GM21723 (cell line): ENCODE measurements around the gene SAPCD1.

Experiments
- ATAC-seq: cut with Tn5 transposase; IDR thresholded peaks from one replicate; pipeline ENCODE4 v1.9.1; 2021; ENCODE audit warnings: mild to moderate bottlenecking, moderate library complexity; ENCODE audit not compliant: unreplicated experiment

SAPCD1 gene

GRCh38 chr6:31762356-31762755 is at the start of gene SAPCD1:
SAPCD1 (plus strand) TSS chr6:31762656; CDS start chr6:31763055, 399 bp downstream.
- no peak for ATAC-seq

- no peak for ATAC-seq
Measured at GRCh38 chr6:31713465-31713864, 49.0 kb upstream of the SAPCD1 start.

GRCh38 chr6:31713991-31714684 is 48.3 kb upstream of the SAPCD1 start:
- no peak for ATAC-seq

DNA sequence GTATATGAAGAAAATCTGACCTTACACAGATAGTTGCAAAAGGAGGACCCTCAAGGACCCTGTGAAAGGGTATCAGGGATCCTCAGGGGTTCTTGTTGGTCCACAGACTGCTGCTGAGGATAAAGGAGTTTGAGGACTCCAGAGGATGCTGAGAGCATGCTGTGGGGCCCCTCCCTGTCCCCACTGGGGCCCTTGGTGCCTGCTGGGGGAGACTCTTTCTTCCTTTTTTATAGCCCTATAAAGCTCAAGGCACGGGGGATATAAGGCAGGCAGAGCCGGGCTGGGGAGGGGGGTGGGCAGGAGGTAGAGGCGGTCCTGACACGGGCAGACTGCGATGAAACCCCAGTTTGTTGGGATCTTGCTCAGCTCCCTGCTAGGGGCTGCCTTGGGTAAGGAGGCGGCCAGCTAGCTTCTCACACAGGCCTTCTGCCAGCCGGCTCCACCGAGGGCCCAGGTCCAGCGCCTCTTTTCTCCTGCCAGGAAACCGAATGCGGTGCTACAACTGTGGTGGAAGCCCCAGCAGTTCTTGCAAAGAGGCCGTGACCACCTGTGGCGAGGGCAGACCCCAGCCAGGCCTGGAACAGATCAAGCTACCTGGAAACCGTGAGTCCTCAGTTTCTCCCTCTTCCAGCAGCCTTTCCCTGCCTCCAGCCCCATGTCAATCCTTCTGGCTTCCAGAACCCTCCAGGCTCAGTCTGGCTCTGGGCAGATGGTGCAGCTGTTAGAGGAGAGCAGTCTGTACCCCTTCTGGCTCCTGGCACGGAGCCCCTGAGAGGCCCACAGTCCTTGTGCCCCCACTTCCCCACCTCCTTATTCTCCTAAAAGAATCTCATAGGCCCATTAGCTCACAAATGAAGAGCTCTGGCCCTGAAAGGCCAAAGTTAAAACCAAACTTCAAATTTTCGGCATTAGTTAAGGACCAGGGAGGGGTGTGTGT is 47.2 kb upstream of the SAPCD1 start, which contains the start of gene LY6G6D:
LY6G6D (plus strand) TSS at position 327 of the 937 bp plus-strand sequence; CDS start at position 335, 8 bp downstream.
- ATAC-seq: no peak

- ATAC-seq: no peak
Measured at GRCh38 chr6:31717499-31718222, 44.8 kb upstream of the SAPCD1 start.

- no peak for ATAC-seq
Measured at GRCh38 chr6:31718265-31718664, 44.2 kb upstream of the SAPCD1 start.

- no peak for ATAC-seq
Measured at GRCh38 chr6:31719001-31719400, 43.5 kb upstream of the SAPCD1 start.

GRCh38 chr6:31720196-31720770 is 42.2 kb upstream of the SAPCD1 start:
- ATAC-seq: no peak

DNA sequence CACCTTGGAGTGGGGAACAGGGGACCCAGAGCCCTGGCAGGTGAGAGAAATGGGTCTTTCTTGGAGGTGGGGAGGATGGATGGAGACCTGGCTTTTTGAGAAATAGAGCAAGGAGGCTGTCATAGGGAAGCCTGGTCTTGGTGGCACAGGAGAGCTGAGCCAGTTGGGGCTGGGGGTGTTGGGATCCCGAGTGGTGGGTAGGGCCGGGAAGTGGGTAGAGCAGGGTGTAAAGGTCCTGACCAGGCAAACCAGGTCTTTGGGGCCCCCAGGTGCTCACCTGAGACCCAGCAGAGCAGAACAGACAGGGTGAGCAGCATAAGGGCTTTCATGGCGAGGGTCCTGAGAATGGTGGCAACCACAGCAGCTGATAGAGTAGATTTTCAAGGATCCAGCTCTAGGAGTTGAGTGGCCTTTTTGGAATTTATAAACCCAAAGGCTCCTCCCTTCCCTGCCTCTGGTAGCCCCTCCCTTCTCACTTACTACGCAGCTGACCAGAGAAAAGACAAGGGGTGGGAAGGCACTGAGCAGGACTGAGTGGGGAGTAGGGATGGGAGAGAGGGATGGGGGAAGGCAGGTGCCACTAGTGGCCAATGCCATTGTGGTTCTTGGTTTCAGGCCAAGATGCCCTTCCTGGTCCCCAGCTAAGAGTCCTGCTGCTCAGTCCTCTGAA is 41.0 kb upstream of the SAPCD1 start, which contains the start of gene LY6G6C:
LY6G6C (minus strand) TSS at position 396 of the 670 bp plus-strand sequence; CDS start at position 329, 67 bp downstream.
- ATAC-seq: no peak

- no peak for ATAC-seq
Measured at GRCh38 chr6:31722173-31722572, 40.3 kb upstream of the SAPCD1 start.

- no peak for ATAC-seq
Measured at GRCh38 chr6:31723245-31723979, 39.0 kb upstream of the SAPCD1 start, which contains the start of gene MPIG6B. MPIG6B (plus strand) TSS chr6:31723373; CDS start chr6:31723384, 11 bp downstream.

DNA sequence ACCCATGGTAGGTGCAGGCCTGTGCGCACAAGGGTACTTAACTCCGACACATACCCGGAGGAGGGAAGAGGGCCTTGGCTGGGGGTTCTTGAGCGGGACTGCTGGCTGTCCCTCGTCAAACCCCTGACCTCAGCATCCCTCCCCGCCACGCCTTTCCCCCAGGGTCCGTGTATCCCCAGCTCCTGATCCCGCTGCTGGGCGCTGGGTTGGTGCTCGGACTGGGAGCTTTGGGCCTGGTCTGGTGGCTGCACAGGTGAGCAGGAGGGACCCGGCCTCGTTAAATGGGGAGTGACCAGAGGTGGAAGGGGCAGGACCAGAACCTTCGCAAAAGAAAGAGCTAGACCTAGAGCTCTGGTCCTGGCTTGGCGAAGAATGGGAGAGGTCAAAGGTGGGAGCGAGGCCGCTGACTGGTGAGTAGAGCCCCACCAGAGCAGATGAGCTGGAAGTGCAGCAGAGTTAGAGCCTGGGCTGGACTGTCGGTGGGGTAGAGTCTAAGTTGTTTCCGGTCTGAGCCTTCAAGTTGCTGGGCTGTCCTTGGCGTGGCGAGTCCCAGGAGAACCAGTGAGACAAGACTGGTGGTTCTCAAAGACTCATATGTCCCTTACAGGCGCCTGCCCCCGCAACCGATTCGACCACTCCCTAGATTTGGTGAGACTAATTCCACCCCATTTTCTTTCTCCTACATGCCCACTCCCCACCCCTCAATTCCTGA is 38.3 kb upstream of the SAPCD1 start:
- no peak for ATAC-seq

DNA sequence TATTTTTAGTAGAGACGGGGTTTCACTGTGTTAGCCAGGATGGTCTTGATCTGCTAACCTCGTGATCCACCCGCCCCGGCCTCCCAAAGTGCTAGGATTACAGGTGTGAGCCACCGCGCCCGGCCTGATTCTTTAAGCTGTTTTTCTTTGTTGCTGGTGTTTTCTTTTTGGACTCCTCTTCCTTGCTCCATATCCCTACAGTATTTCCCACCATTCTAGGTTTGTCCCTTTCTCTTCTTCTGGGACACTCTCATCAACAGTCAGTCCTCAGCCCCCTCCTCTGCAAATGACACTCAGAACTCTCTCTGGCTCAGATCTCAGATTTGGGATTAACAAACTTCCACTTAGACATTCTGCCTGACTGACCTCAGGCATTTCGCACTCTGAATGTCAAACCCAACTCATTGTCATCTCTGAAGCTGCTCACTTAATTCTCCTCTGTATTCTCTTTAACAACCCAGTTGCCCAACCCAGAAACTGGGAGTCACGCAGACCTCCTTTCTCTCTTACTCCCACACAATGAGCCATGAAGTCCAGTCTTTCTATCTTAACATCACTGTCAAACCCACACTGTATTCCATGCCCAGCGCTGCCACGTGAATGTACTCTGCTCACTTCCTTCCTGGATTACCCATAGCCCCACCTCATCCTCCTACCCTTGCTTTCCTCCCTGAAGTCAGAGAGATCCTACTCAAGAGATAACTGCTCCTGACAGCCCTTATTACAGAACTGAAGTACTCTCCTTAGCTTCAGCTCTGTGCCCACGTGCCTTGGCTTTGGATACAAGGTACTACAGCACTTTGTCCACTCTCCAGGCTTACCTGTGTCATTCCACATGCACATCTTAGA is 36.7 kb upstream of the SAPCD1 start:
- no peak for ATAC-seq

- ATAC-seq: no peak
Measured at GRCh38 chr6:31727034-31727716, 35.3 kb upstream of the SAPCD1 start.

- no peak for ATAC-seq
Measured at GRCh38 chr6:31727717-31728671, 34.5 kb upstream of the SAPCD1 start.
